SK-N-SH treated with all-trans-retinoic acid at 6 μM for 48 hours (cell line): ENCODE results near the gene L3MBTL1.

ENCODE experiments used
- BACH2 ChIP-seq: fragments of 250-450 bp; sonication (Bioruptor Pico); IDR thresholded peaks from 2 replicates; pipeline ENCODE4 v1.9.0; 2021; ENCODE audit warnings: mild to moderate bottlenecking, borderline replicate concordance
- CSDC2 ChIP-seq: fragments of 250-450 bp; sonication (Bioruptor Pico); IDR thresholded peaks from 2 replicates; pipeline ENCODE4 v1.5.0; 2020; ENCODE audit warnings: mild to moderate bottlenecking, moderate library complexity
- GLIS3 ChIP-seq: fragments of 250-450 bp; sonication (Bioruptor Pico); IDR thresholded peaks from 2 replicates; pipeline ENCODE4 v1.5.0; 2020; ENCODE audit warnings: mild to moderate bottlenecking, moderate library complexity
- RARB ChIP-seq: fragments of 250-450 bp; sonication (Bioruptor Pico); IDR thresholded peaks from 2 replicates; pipeline ENCODE4 v1.8.0; 2021; ENCODE audit warnings: mild to moderate bottlenecking, moderate library complexity
- TCF4 ChIP-seq: fragments of 250-450 bp; sonication (Bioruptor Pico); IDR thresholded peaks from 2 replicates; pipeline ENCODE4 v1.8.0; 2021; ENCODE audit warnings: mild to moderate bottlenecking, moderate library complexity, borderline replicate concordance
- ZC3H10 ChIP-seq: fragments of 250-450 bp; sonication (Bioruptor Pico); IDR thresholded peaks from 2 replicates; pipeline ENCODE4 v1.5.1; 2021; ENCODE audit warnings: mild to moderate bottlenecking, moderate library complexity
- ZNF565 ChIP-seq: fragments of 450-650 bp; formaldehyde crosslinking; conservative IDR thresholded peaks from 2 replicates; pipeline ENCODE4 v1.5.0; 2020; ENCODE audit warnings: low read depth, mild to moderate bottlenecking, moderate library complexity
- ZNF70 ChIP-seq: fragments of 450-650 bp; formaldehyde crosslinking; IDR thresholded peaks from 2 replicates; pipeline ENCODE4 v1.5.0; 2020; ENCODE audit warnings: mild to moderate bottlenecking, moderate library complexity
- TF ChIP-seq, protein P1 (sequence below): fragments of 250-450 bp; sonication (Bioruptor Pico); IDR thresholded peaks from 2 replicates; pipeline ENCODE4 v1.5.1; 2021; ENCODE audit warnings: mild to moderate bottlenecking, moderate library complexity
- TF ChIP-seq, protein P2 (sequence below): fragments of 250-450 bp; sonication (Bioruptor Pico); IDR thresholded peaks from 2 replicates; pipeline ENCODE4 v1.8.0; 2020; ENCODE audit warnings: mild to moderate bottlenecking, moderate library complexity, borderline replicate concordance
- TF ChIP-seq, protein P3 (sequence below): fragments of 250-450 bp; sonication (Bioruptor Pico); IDR thresholded peaks from 2 replicates; pipeline ENCODE4 v1.8.0; 2021; ENCODE audit warnings: low read depth, mild to moderate bottlenecking, moderate library complexity, borderline replicate concordance

DNA sequence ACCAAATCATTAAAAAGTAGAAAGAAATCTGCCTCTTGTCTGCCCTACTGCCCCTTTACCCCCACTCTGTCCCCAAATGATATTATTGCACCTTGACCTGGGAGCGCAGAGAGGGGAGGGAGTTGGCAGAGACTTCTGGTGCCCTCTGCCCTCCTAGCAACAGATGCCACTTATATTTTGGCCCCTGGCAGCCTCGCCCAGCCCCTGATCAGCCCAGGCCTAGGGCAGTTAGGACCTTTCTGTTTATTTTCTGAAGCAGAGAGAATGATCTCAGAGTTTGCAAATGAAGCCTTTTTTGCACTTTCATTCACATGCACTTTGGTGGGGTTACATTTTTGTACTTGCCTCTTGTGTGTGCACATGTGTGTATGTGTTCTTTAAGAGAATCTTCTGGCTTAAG is 43.0 kb downstream of the L3MBTL1 start:
- TF ChIP-seq CSDC2: no peak
- no peak for TF ChIP-seq TCF4 (CRISPR knock-in tag)
- TF ChIP-seq RARB: no peak
- TF ChIP-seq ZNF565 (CRISPR knock-in tag): no peak
- TF ChIP-seq, protein P1, sequence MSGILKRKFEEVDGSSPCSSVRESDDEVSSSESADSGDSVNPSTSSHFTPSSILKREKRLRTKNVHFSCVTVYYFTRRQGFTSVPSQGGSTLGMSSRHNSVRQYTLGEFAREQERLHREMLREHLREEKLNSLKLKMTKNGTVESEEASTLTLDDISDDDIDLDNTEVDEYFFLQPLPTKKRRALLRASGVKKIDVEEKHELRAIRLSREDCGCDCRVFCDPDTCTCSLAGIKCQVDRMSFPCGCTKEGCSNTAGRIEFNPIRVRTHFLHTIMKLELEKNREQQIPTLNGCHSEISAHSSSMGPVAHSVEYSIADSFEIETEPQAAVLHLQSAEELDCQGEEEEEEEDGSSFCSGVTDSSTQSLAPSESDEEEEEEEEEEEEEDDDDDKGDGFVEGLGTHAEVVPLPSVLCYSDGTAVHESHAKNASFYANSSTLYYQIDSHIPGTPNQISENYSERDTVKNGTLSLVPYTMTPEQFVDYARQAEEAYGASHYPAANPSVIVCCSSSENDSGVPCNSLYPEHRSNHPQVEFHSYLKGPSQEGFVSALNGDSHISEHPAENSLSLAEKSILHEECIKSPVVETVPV (CRISPR knock-in tag): no peak
- TF ChIP-seq GLIS3 (CRISPR knock-in tag): no peak
- TF ChIP-seq, protein P2, sequence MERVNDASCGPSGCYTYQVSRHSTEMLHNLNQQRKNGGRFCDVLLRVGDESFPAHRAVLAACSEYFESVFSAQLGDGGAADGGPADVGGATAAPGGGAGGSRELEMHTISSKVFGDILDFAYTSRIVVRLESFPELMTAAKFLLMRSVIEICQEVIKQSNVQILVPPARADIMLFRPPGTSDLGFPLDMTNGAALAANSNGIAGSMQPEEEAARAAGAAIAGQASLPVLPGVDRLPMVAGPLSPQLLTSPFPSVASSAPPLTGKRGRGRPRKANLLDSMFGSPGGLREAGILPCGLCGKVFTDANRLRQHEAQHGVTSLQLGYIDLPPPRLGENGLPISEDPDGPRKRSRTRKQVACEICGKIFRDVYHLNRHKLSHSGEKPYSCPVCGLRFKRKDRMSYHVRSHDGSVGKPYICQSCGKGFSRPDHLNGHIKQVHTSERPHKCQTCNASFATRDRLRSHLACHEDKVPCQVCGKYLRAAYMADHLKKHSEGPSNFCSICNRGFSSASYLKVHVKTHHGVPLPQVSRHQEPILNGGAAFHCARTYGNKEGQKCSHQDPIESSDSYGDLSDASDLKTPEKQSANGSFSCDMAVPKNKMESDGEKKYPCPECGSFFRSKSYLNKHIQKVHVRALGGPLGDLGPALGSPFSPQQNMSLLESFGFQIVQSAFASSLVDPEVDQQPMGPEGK (CRISPR knock-in tag): no peak
- no peak for TF ChIP-seq ZC3H10 (CRISPR knock-in tag)
- TF ChIP-seq ZNF70 (CRISPR knock-in tag): no peak
- TF ChIP-seq, protein P3, sequence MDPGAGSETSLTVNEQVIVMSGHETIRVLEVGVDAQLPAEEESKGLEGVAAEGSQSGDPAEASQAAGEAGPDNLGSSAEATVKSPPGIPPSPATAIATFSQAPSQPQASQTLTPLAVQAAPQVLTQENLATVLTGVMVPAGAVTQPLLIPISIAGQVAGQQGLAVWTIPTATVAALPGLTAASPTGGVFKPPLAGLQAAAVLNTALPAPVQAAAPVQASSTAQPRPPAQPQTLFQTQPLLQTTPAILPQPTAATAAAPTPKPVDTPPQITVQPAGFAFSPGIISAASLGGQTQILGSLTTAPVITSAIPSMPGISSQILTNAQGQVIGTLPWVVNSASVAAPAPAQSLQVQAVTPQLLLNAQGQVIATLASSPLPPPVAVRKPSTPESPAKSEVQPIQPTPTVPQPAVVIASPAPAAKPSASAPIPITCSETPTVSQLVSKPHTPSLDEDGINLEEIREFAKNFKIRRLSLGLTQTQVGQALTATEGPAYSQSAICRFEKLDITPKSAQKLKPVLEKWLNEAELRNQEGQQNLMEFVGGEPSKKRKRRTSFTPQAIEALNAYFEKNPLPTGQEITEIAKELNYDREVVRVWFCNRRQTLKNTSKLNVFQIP (CRISPR knock-in tag): no peak
- no peak for TF ChIP-seq BACH2 (CRISPR knock-in tag)
